Gastroesophageal sphincter (tissue), 3 donors: Measurements from ENCODE around the gene ARHGEF9.

Experiments used
- CTCF ChIP-seq, 4 experiments: fragments of 200-600 bp in 2 of 4; fragments of 450-650 bp in 2 of 4; sonication (generic) in 1 of 4; IDR thresholded peaks; one replicate each; pipeline ENCODE4 v1.5.1; 2017 to 2019; ENCODE audit warnings: antibody characterized with exemption in 4 of 4, mild to moderate bottlenecking in 2 of 4, moderate library complexity in 2 of 4
- EP300 ChIP-seq: sonication (generic); formaldehyde crosslinking; IDR thresholded peaks from one replicate; pipeline ENCODE4 v1.6.1; 2017; ENCODE audit warnings: antibody characterized with exemption, mild to moderate bottlenecking
- POLR2A ChIP-seq, 2 donors: fragments of 450-650 bp; IDR thresholded peaks; one replicate each; pipeline ENCODE4 v1.6.1; 2017; ENCODE audit warnings: antibody characterized with exemption in 2 of 2, mild to moderate bottlenecking in 2 of 2, moderate library complexity in 1 of 2
- POLR2AphosphoS5 ChIP-seq: sonication (generic); formaldehyde crosslinking; IDR thresholded peaks from one replicate; pipeline ENCODE4 v1.6.1; 2017; ENCODE audit warnings: antibody characterized with exemption

GRCh38 chrX:63810746-63811145 lies 25.7 kb upstream of the ARHGEF9 start:
- TF ChIP-seq POLR2A (IDR thresholded peaks at IDR 0.05) (no peak), CTCF (IDR thresholded peaks at IDR 0.05) (no peak), POLR2AphosphoS5 (no peak), EP300 (no peak)
